ENCODE results near the gene AGTRAP. TPM values are rescaled to one million over a fixed set of nuclear protein-coding genes. Genes with fewer than 3 reads are reported as not detected.

AGTRAP gene
- total and polyA plus RNA-seq, 2 of the 4 experiments (the other 2 are of a cell fraction): 21.5 to 57.7 TPM

DNA sequence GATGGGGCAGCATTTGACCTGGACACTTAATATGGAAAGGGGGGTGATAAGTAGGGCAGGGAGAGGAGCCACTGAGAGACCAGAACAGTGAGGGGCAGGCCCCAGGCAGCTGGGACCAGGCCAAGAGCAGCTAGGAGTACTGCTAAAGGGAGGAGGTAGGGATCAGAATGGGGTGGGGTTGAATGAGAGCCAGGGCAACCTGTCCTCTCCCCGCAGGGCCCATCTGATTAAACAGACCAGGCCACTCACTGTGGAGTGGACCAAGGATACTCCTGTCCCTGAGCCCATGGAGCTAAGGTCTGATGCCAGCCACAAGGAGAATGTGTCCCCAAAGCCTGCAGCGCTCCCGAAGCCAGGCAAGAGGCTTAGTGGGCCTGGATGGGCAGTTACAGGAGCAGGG, 28.2 kb downstream of the AGTRAP start:
- in situ Hi-C loops (cut with MboI; ENCODE audit: low sequenced_read_pairs): no loop called here
- dilution Hi-C loops (cut with HindIII; ENCODE audit: low sequenced_read_pairs, unreplicated experiment): no loop called here
- Histone ChIP-seq H2AK9ac (replicated peaks; ENCODE audit: low read depth, low read length, poor library complexity) (no peak overlapping the region), H4K20me1 (ENCODE audit: insufficient read depth, low read length) (no peaks in the 10 kb centered on the region), H3K14ac (replicated peaks; ENCODE audit: low read depth, low read length) (no peak overlapping the region), H2AFZ (replicated peaks; ENCODE audit: low read length, poor library complexity) (no peak overlapping the region), H2BK20ac (ENCODE audit: low read depth, low read length) (no peak overlapping the region), H3K18ac (ENCODE audit: low read depth, low read length) (no peak overlapping the region), H2BK15ac (ENCODE audit: low read depth, low read length) (no peak overlapping the region), H2BK5ac (ENCODE audit: low read depth, low read length, poor library complexity, severe bottlenecking) (no peak overlapping the region), H3K4me3 (ENCODE audit: insufficient read depth, low read depth, low read length) (no peak overlapping the region), H3K9me1 (ENCODE audit: insufficient read depth, low read length) (no peaks in the 10 kb centered on the region), H4K5ac (ENCODE audit: low read depth, low read length) (no peak overlapping the region), H2BK120ac (ENCODE audit: low read depth, low read length) (no peak overlapping the region), H3K4ac (ENCODE audit: low read depth, low read length) (no peak overlapping the region), H4K91ac (ENCODE audit: insufficient read depth, low read depth, low read length) (no peak overlapping the region), H4K8ac (ENCODE audit: low read depth in 2 of 2, low read length in 2 of 2) (no peak overlapping the region), H3K4me2 (ENCODE audit: low read depth, low read length) (no peak overlapping the region), H3K23ac (ENCODE audit: low read depth, low read length) (no peak overlapping the region), H3K27ac (ENCODE audit: insufficient read depth, low read length) (no peak overlapping the region), H3K4me1 (ENCODE audit: control insufficient read depth, insufficient read depth, low read length) (peaks cover 1% of the 10 kb centered on the region; the same call in 1 of the 2 replicates), H3K9ac (ENCODE audit: low read depth, low read length) (no peak overlapping the region), H2AK5ac (ENCODE audit: low read depth, low read length) (no peak overlapping the region), H3K27me3 (ENCODE audit: control insufficient read depth, insufficient read depth, low read length) (peaks cover 42% of the 10 kb centered on the region), H3K56ac (ENCODE audit: extremely low read depth, insufficient read depth, low read length) (no peak overlapping the region), H3K36me3 (ENCODE audit: control insufficient read depth, insufficient read depth, low read length) (no peaks in the 10 kb centered on the region), H3K79me1 (ENCODE audit: low read depth in 1 of 2, low read length in 2 of 2) (no peaks in the 10 kb centered on the region), H3K9me3 (ENCODE audit: control insufficient read depth, insufficient read depth, low read length) (no peaks in the 10 kb centered on the region)
- CTCF ChIA-PET: no interaction called here
- TF ChIP-seq SMC3 (IDR thresholded peaks at IDR 0.05; ENCODE audit: low read depth, low read length): no peak
- no peak for TF ChIP-seq NFE2L2 (IDR thresholded peaks at IDR 0.05; ENCODE audit: low read depth, low read length)
- TF ChIP-seq, protein P1, sequence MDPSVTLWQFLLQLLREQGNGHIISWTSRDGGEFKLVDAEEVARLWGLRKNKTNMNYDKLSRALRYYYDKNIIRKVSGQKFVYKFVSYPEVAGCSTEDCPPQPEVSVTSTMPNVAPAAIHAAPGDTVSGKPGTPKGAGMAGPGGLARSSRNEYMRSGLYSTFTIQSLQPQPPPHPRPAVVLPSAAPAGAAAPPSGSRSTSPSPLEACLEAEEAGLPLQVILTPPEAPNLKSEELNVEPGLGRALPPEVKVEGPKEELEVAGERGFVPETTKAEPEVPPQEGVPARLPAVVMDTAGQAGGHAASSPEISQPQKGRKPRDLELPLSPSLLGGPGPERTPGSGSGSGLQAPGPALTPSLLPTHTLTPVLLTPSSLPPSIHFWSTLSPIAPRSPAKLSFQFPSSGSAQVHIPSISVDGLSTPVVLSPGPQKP (IDR thresholded peaks at IDR 0.05; ENCODE audit: borderline replicate concordance, low read depth, low read length): no peak
- TF ChIP-seq RCOR1 (IDR thresholded peaks at IDR 0.05; ENCODE audit: insufficient replicate concordance, low read length): no peak
- TF ChIP-seq, protein P2, sequence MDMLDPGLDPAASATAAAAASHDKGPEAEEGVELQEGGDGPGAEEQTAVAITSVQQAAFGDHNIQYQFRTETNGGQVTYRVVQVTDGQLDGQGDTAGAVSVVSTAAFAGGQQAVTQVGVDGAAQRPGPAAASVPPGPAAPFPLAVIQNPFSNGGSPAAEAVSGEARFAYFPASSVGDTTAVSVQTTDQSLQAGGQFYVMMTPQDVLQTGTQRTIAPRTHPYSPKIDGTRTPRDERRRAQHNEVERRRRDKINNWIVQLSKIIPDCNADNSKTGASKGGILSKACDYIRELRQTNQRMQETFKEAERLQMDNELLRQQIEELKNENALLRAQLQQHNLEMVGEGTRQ (IDR thresholded peaks at IDR 0.05; ENCODE audit: low read depth, low read length): no peak
- TF ChIP-seq RAD21 (IDR thresholded peaks at IDR 0.05; ENCODE audit: low read length): no peak
- TF ChIP-seq CHD1 (IDR thresholded peaks at IDR 0.05; ENCODE audit: low read depth, low read length): no peak
- no peak for TF ChIP-seq MAFK (IDR thresholded peaks at IDR 0.05; ENCODE audit: low read depth, low read length)
- TF ChIP-seq MXI1 (IDR thresholded peaks at IDR 0.05; ENCODE audit: borderline replicate concordance, low read depth, low read length): no peak
- TF ChIP-seq, protein P3, sequence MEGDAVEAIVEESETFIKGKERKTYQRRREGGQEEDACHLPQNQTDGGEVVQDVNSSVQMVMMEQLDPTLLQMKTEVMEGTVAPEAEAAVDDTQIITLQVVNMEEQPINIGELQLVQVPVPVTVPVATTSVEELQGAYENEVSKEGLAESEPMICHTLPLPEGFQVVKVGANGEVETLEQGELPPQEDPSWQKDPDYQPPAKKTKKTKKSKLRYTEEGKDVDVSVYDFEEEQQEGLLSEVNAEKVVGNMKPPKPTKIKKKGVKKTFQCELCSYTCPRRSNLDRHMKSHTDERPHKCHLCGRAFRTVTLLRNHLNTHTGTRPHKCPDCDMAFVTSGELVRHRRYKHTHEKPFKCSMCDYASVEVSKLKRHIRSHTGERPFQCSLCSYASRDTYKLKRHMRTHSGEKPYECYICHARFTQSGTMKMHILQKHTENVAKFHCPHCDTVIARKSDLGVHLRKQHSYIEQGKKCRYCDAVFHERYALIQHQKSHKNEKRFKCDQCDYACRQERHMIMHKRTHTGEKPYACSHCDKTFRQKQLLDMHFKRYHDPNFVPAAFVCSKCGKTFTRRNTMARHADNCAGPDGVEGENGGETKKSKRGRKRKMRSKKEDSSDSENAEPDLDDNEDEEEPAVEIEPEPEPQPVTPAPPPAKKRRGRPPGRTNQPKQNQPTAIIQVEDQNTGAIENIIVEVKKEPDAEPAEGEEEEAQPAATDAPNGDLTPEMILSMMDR (conservative IDR thresholded peaks at IDR 0.05; ENCODE audit: low read depth, low read length): no peak
- intact Hi-C loops (cut with micrococcal nuclease): no loop called here
- WGBS, 2 experiments (ENCODE audit: extremely low coverage in 2 of 2, insufficient read length in 1 of 2): 82% methylated on average over 3 of the region's 3 CpGs; no CpG with 5 or more reads in 1 of the 2 experiments
- no TSS peak for BruUV-seq (replicated peaks)
- ATAC-seq (ENCODE audit: low read depth) (no peak), DNase-seq (no peak)
- POLR2A ChIA-PET (ENCODE audit: unreplicated experiment): no interaction called here

All from IMR-90 (cell line).